RCC 7860 (cell line): Measurements from ENCODE around the gene STX2.
"Not testable (repeated sequence)": the region's sequence is repeated elsewhere in the genome, so short reads cannot be mapped to it uniquely, and the experiment has no call there.

Experiments used
- DNase-seq: peaks from one replicate; pipeline ENCODE4 v3.0.0-alpha.2; 2015; ENCODE audit warnings: low spot score
- FAIRE-seq: peaks from 2 replicates; lab custom pipeline; 2012; peaks lifted over from hg19 to GRCh38; lab: Jason Lieb, UNC

STX2 gene

GRCh38 chr12:130838951-130839769 is at the start of gene STX2:
STX2 (minus strand) TSS chr12:130839250; CDS start chr12:130839099, 151 bp downstream.
- FAIRE-seq (no peak), DNase-seq (peak; percentile 42)

GRCh38 chr12:130887190-130887589 is 48.1 kb upstream of the STX2 start:
- not testable (repeated sequence) for FAIRE-seq, DNase-seq

GRCh38 chr12:130881548-130881947 is 42.5 kb upstream of the STX2 start:
- no peak for DNase-seq
- FAIRE-seq: no peak

DNA sequence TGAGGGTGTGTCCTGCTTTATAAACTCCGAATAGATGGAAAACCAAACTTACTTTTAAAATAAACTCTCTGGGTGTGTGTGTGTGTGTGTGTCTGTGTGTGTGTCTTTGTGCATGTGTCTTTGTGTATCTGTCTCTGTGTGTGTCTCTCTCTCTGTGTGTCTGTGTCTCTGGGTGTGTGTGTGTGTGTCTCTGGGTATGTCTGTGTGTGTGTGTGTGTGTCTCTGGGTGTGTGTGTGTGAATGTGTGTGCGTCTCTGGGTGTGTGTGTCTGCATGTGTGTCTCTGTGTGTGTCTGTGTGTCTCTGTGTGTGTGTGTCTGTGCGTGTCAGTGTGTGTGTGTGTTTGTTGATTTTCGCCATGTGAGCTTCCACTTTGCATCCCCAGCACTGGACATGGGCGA is 42.0 kb upstream of the STX2 start:
- FAIRE-seq (no peak), DNase-seq (no peak)

DNA sequence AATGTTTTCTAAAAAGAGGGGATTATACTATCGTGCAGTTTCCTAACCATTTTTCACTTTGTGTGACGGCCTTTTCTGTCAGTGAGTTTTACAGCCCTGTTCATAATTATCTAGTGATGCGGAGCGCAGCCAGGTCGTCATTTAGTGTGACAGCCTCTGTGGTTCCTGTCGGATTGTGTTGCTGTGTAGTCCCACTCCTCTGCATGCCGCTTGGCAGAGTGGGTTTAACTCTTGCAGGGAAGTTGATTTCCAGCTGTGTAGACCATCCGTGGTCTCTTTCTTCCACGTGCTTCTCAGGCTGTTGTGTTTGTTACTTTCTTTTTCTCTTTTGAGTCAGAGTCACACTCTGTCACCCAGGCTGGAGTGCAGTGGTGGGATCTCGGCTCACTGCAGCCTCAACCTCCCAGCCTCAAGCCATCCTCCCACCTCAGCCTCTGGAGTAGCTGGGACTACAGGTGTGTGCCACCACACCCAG is 41.4 kb upstream of the STX2 start:
- DNase-seq (no peak), FAIRE-seq (no peak)

DNA sequence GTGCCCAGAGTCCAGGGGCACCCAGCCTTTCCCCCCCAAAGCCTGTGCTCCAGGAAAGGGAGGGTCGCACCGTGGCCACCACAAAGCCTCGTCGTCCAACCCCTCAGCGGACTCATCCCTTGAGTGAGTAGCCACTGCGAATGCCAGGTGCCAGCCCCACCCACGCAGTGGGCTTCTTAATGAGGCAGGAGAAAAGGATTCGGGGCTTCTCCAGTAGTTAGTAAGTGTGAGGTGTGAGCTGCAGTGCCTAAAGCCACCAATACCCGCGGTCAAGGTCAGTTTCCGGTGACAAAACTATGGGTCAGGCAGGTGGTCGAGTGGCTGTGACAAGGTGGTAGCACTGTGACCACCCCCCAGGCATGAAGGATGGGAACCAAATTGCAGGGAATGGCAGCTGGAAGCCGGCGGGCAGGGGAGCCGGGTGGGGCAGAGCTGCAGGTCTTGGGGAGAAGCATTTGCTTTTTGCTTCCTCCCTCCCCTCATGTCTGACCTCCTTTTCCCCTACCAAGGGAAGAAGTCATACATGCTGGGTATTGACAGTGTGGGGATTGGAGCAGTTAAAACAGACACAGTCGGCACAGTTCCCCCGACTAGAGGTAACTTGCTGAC is 40.8 kb upstream of the STX2 start:
- DNase-seq (no peak), FAIRE-seq (no peak)

- FAIRE-seq: no peak
- no peak for DNase-seq
Measured at GRCh38 chr12:130879212-130879686, 40.2 kb upstream of the STX2 start.

GRCh38 chr12:130878193-130879185 is 39.4 kb upstream of the STX2 start:
- FAIRE-seq (no peak), DNase-seq (no peak)

DNA sequence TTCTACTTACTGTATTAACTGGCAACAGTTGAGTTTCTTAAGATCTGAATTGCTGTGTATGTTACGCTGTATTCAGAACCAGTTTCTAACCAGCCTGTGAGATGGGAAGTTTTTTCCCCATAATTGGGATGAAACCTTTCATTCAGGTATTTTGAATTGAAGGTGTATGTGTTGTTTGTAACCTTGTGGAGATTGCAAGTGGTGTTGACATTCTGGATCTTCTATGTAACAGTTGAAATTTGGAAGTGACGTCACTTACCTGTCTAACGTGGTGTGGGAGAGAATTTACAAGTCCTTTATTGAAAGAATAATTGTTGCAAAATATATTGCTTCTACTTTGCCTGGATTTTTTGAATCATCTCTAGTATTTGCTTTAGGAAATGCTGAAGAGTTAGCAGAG is 38.3 kb upstream of the STX2 start:
- FAIRE-seq (no peak), DNase-seq (no peak)

- FAIRE-seq: no peak
- DNase-seq: no peak
Measured at GRCh38 chr12:130876758-130877157, 37.7 kb upstream of the STX2 start.

DNA sequence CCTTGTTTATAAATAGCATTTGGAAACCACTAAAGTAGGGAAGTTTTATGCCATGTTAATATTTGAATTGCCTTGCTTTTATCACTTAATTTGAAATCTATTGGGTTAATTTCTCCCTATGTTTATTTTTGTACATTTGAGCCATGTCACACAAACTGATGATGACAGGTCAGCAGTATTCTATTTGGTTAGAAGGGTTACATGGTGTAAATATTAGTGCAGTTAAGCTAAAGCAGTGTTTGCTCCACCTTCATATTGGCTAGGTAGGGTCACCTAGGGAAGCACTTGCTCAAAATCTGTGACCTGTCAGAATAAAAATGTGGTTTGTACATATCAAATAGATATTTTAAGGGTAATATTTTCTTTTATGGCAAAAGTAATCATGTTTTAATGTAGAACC is 37.2 kb upstream of the STX2 start:
- no peak for DNase-seq
- FAIRE-seq: no peak

- not testable (repeated sequence) for FAIRE-seq, DNase-seq
Measured at GRCh38 chr12:130875708-130876107, 36.7 kb upstream of the STX2 start.

DNA sequence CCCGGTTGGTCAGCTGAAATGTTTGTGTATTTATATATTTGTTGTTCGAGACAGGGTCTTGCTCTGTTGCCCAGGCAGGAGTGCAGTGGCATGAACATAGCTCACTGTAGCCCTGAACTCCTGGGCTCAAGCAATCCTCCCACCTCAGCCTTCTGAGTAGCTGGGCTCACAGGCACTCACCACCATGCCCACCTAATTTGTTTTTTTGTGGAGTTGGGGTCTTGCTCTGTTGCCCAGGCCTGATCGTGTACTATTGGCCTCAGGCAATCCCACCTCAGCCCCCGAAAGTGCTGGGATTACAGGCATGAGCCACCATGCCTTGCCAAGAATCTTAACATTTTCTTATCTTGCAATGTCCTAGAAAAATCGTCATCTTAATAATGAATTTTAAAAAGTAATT is 36.1 kb upstream of the STX2 start:
- no peak for FAIRE-seq
- no peak for DNase-seq

DNA sequence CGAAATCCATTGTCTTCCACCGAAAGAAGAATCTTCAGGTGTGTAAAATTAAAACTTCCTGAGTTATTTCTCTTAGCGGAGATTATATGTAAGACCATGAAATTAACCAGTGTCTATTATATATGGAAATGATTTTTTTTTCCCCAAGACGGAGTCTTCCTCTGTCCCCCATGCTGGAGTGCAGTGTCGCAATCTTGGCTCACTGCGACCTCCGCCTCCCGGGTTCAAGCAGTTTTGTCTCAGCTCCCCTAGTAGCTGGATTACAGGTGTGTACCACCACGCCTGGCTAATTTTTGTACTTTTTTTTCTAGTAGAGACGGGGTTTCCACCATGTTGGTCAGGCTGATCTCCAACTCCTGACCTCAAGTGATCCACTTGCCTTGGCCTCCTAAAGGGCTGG is 35.6 kb upstream of the STX2 start:
- no peak for FAIRE-seq
- no peak for DNase-seq

DNA sequence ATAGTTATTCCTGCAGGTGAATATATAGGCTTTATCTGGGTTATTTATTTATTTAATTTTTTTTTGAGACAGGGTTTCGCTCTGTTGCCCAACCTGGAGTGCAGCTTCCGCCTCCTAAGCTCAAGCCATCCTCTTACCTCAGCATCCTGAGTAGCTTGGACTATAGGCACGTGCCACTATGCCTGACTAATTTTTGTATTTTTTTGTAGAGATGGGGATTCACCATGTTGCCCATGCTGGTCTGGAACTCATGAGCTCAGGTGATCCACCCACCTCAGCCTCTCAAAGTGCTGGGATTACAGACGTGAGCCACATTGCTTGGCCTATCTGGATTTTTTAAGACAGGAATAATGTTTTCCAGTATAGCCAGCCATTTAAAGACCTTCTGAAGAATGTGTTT is 34.8 kb upstream of the STX2 start:
- DNase-seq: no peak
- FAIRE-seq: no peak

- no peak for DNase-seq
- FAIRE-seq: no peak
Measured at GRCh38 chr12:130873106-130873795, 34.2 kb upstream of the STX2 start.

DNA sequence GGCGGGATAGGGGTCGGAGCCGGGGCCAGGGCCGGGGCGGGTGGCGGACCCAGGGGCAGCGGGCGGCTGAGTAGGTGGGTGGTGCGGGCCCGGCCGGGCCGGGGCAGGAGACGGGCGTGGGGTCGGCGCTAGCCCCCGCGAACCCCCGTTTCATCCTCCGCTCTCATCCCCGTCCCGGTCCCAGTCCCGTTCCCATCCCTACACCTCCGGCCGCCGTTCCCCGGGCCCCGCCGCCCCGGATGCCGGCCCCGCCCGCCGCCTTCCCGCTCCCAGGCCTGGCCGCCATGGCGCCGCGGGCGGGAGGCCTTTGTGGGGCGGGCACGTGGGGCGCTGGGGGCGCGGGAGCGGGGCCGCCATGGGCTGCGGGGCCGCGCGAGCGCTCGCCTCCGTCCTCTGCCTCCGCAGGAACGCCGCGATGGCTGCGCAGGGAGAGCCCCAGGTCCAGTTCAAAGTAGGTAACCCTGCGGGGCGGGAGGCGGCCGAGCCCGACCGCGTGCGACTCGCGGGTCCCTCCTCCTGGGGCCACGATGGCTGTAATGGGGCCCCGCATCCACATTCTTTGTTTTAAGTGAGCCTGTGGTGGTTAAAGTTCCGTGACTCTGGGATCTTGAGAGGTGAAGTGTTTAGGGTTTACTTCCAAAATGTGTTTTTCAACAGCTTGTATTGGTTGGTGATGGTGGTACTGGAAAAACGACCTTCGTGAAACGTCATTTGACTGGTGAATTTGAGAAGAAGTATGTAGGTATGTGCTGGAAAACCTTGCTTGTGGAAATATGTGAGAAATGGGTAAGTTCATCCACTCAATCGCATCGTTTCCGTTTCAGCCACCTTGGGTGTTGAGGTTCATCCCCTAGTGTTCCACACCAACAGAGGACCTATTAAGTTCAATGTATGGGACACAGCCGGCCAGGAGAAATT is 33.4 kb upstream of the STX2 start:
- DNase-seq: no peak

DNA sequence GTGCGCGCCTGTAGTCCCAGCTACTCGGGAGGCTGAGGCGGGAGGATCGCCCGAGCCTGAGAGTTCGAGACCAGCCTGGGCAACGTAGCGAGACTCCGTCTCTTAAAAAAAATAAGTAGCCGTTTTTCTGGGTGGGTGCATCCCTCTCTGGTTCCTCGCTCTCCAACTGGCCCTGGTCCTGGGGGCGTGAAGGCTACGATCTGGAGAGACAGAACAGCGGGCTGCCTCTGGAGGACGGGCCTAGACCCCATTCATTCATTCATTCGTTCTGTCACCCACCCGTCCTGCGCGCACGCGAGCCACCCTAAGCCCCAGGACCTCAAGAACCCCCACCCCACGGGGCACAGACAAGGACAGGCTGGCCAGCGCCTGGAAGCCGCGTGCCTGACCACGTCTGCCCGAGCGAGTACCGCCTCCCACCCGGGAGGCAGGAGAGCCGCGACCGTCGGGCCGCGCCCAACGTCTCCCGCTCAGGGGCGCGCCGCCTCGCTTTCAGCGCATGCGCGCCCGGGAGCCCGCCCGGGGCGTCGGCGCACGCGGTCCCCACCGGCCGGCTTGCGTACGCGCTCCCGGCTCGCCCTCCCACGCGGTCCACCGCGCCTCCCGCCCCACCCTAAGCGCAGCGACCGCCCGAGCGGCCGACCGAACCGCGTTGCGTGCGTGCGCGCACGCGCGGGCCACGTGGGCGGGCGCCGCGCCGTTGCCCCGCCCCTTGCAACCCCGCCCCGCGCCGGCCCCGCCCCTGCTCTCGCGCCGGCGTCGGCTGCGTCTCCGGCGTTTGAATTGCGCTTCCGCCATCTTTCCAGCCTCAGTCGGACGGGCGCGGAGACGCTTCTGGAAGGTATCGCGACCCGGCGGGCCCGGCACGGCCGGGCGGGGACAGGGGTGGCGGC is 32.5 kb upstream of the STX2 start, which contains the start of gene RAN:
Gene RAN (plus strand): TSS at position 781 of the 893 bp plus-strand sequence. CDS start 528 bp downstream, outside the sequence.
- FAIRE-seq (no peak), DNase-seq (peak; percentile 72)

More for the DNA sequence above, 33.4 kb upstream of the STX2 start:
- FAIRE-seq: no peak
